Cortex of kidney (tissue), 1 donor: ENCODE measurements around the gene KLF12.

Experiments used
- DNase-seq: peaks from one replicate; lab custom pipeline; 2025; lab: John Stamatoyannopoulos, UW

Gene KLF12

DNA sequence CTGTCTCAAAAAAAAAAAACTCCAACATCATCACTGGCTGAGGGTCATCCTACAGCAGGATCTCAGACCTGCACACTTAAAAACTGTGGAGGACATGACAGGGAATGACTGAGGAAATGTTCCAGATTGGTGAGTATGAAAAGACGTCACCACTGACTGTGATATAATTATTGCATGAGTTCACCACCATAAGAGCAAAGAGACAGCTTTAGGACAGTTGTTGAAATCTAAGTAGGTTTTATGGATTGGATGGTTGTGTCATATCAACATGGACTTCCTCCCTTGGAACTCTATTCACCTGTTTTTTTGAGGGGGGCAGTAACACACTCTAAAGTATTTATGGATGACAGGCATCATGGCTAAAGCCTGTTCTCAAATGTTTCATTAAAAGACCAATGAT lies 31.5 kb downstream of the KLF12 start:
- DNase-seq, result no peak

- no peak for DNase-seq
These were observed 32.8 kb downstream of the KLF12 start for GRCh38 chr13:74101436-74101835.

- no peak for DNase-seq
These were observed 36.1 kb downstream of the KLF12 start for GRCh38 chr13:74098077-74098476.

DNA sequence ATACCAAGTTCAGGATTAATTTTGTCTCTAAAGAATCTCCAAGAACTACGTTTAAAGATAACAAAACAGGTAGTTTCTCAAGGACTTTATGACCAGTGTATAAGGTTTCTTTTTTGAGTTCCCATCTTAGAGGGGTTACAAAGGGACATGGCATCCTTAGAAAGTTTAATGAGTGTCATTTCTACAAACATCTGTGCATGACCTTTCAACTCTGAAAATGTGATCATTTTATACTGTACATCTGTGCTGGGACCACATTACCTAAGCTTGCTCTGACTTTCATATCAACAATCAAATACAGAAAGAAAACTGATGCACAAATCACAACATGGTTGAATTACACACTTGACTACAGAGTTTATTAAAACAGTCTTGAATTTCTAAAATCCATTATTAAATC lies 37.1 kb downstream of the KLF12 start:
- DNase-seq, result no peak

- no peak for DNase-seq
These were observed 40.5 kb downstream of the KLF12 start for GRCh38 chr13:74093691-74094090.

DNA sequence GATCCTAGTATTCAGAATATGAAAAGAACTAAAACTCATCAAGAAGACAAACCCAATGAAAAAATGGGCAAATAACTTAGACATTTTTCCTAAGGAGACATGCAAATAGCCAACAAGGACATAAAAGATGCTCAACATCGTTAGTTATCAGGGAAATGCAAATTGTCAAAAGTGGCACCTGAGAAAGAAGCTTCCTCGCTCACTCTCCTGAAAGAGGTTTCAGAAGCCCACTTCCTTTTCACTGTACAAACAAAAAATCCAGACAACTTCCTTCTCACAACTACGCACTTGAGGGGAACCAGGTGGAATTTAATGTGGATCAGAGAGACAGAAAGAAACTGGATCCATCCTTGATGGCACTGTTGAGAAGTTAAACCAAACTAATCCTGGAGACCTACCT lies 41.5 kb downstream of the KLF12 start:
- DNase-seq, result no peak

DNA sequence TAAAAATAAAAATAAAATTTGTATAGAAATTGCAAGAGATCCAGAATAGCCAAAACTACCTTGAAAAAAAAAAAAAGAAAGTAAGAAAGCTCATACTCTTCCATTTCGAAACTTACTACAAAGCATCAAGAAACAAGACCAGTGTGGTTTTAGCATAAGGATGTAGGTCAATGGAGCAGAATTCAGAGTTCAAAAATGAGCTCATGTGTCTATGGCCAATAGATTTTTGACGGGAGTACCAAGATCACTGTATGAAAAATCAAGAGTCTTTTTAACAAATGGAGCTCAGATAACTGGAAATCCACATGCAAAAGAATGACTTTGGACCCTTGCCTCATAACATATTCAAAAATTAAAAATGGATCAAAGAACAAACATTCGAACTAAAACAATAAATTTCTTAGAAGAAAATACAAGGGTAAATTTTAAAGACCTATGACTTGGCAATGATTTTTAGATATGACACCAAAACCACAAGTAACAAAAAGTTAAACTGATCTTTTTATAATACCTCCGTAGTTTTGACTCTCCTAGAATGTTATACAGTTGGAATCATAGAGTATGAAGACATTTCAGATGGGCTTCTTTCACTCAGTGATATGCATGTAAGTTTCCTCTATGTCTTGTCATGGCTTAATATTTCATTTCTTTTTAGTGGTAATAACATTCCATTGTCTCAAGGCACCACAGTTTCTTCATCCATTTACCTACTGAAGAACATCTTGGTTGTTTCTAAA lies 43.2 kb downstream of the KLF12 start:
- DNase-seq, result no peak

GRCh38 chr13:74090397-74090796 lies 43.8 kb downstream of the KLF12 start:
- DNase-seq, result no peak

GRCh38 chr13:74087357-74087756 lies 46.8 kb downstream of the KLF12 start:
- no peak for DNase-seq
